Caco-2 (cell line): ENCODE measurements around the gene LIN28B. TPM values are rescaled to one million over a fixed set of nuclear protein-coding genes. Genes with fewer than 3 reads are reported as not detected.

Experiments
- BruUV-seq: library from RNA; stranded (reverse); fragments of 400-500 nt; replicated peaks from 2 replicates; lab custom pipeline; 2021; lab: Mats Ljungman, UMichigan
- CTCF ChIA-PET: fragments of 300-600 bp; sonication (Branson Sonifier 250); formaldehyde crosslinking; loops from one replicate; lab custom pipeline; 2022; ENCODE audit warnings: antibody characterized with exemption; lab: Charles Lee
- POLR2A ChIA-PET: fragments of 300-600 bp; sonication (Branson Sonifier 250); formaldehyde crosslinking; loops from one replicate; lab custom pipeline; 2022; ENCODE audit warnings: antibody characterized with exemption; lab: Charles Lee
- DNase-seq, 2 experiments: peaks; one replicate each; pipeline versions ENCODE4 v3.0.0 to v3.0.0-alpha.2; 2020 to 2022
- H3K27me3 ChIP-seq: replicated peaks from 2 replicates; pipeline ENCODE4 v1.6.0; 2011; ENCODE audit warnings: low read length; ENCODE audit not compliant: control insufficient read depth, insufficient read depth
- H3K36me3 ChIP-seq: 2 replicates; pipeline ENCODE4 v1.5.1; 2011; ENCODE audit warnings: low read length; ENCODE audit not compliant: control insufficient read depth, insufficient read depth
- H3K4me1 ChIP-seq: fragments of 250-450 bp; sonication (Bioruptor Pico); 2 replicates; pipeline ENCODE4 v1.5.1; 2020; ENCODE audit warnings: mild to moderate bottlenecking
- H3K4me3 ChIP-seq: 2 replicates; pipeline ENCODE4 v1.5.1; 2011; ENCODE audit warnings: low read depth, mild to moderate bottlenecking, control low read depth, low read length
- H3K9me3 ChIP-seq: fragments of 250-450 bp; sonication (Bioruptor Pico); 2 replicates; pipeline ENCODE4 v1.5.1; 2020; ENCODE audit warnings: mild to moderate bottlenecking, moderate library complexity
- H3K27ac Mint-ChIP-seq: one replicate; pipeline ENCODE4 v1.8.0; 2022; ENCODE audit warnings: mixed read lengths; ENCODE audit not compliant: unreplicated experiment
- H3K27me3 Mint-ChIP-seq: one replicate; pipeline ENCODE4 v1.8.0; 2022; ENCODE audit warnings: mixed read lengths; ENCODE audit not compliant: insufficient read depth, unreplicated experiment
- H3K36me3 Mint-ChIP-seq: one replicate; pipeline ENCODE4 v1.8.0; 2022; ENCODE audit warnings: mild to moderate bottlenecking, mixed read lengths; ENCODE audit not compliant: insufficient read depth, unreplicated experiment
- H3K4me1 Mint-ChIP-seq: one replicate; pipeline ENCODE4 v1.8.0; 2022; ENCODE audit warnings: low read depth, mixed read lengths; ENCODE audit not compliant: unreplicated experiment
- H3K4me3 Mint-ChIP-seq: one replicate; pipeline ENCODE4 v1.8.0; 2022; ENCODE audit warnings: mild to moderate bottlenecking, moderate library complexity, mixed read lengths; ENCODE audit not compliant: unreplicated experiment
- H3K9me3 Mint-ChIP-seq: one replicate; pipeline ENCODE4 v1.8.0; 2022; ENCODE audit warnings: mixed read lengths; ENCODE audit not compliant: unreplicated experiment
- intact Hi-C: fragments of 100-400 bp; cut with micrococcal nuclease; formaldehyde crosslinking; loops from one replicate; pipeline ENCODE4 v1.10.0; 2022; ENCODE audit not compliant: unreplicated experiment
- total RNA-seq: library from RNA; stranded (reverse); gene quantifications from 2 replicates; pipeline ENCODE4 v1.2.3, GENCODE V29; 2022
- TF ChIP-seq, protein P1 (sequence below), 2 experiments: fragments of 200-600 bp in 1 of 2; IDR thresholded peaks; 1 replicate in 1 of 2; 2 replicates in 1 of 2; pipeline versions ENCODE4 v1.5.1 to v1.8.0; 2011 to 2022; ENCODE audit warnings: antibody characterized with exemption in 1 of 2, control low read depth in 1 of 2, inconsistent platforms in 1 of 2, low read depth in 1 of 2, low read length in 1 of 2, mild to moderate bottlenecking in 1 of 2, moderate library complexity in 1 of 2; ENCODE audit not compliant: insufficient read depth in 1 of 2, severe bottlenecking in 1 of 2, unreplicated experiment in 1 of 2

LIN28B gene
- total RNA-seq, 1 experiment from 2014 or later: 6.6 TPM

DNA sequence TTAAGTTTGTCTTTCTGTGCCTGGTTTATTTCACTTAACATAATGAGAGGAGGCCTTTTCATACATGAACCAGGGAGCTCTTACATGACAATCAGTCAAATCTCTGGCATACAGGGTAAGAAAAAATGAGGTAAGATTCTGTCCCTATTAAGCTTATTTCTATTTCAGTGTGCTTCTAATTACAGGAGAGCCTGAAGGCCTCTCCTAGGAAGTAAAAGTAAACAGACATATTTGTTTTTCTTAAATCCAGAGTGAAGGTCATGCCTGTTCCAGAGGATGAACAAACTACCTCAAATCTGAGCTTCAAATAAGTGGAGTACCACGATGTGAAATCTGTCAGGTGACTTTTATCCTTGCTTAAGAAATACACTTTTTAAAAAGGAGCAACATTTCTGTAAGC lies 150.3 kb downstream of the LIN28B start:
- Mint-ChIP-seq H3K4me3 (no peak overlapping the region), H3K9me3 (no peaks in the 10 kb centered on the region), H3K36me3 (peaks cover 4% of the 10 kb centered on the region), H3K4me1 (peaks cover 20% of the 10 kb centered on the region), H3K27me3 (no peaks in the 10 kb centered on the region), H3K27ac (peak overlapping the region; percentile 52)
- Histone ChIP-seq H3K4me1 (0 out of 2 replicates have a peak, but pooled peaks cover 7% of the 10 kb centered on the region), H3K9me3 (no peaks in the 10 kb centered on the region), H3K36me3 (no peaks in the 10 kb centered on the region), H3K4me3 (no peak overlapping the region), H3K27me3 (no peaks in the 10 kb centered on the region)
- no TSS peak for BruUV-seq
- intact Hi-C loops: no loop called here
- ChIA-PET POLR2A (no interaction called here), CTCF (no interaction called here)
- TF ChIP-seq, protein P1, sequence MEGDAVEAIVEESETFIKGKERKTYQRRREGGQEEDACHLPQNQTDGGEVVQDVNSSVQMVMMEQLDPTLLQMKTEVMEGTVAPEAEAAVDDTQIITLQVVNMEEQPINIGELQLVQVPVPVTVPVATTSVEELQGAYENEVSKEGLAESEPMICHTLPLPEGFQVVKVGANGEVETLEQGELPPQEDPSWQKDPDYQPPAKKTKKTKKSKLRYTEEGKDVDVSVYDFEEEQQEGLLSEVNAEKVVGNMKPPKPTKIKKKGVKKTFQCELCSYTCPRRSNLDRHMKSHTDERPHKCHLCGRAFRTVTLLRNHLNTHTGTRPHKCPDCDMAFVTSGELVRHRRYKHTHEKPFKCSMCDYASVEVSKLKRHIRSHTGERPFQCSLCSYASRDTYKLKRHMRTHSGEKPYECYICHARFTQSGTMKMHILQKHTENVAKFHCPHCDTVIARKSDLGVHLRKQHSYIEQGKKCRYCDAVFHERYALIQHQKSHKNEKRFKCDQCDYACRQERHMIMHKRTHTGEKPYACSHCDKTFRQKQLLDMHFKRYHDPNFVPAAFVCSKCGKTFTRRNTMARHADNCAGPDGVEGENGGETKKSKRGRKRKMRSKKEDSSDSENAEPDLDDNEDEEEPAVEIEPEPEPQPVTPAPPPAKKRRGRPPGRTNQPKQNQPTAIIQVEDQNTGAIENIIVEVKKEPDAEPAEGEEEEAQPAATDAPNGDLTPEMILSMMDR (IDR thresholded peaks at IDR 0.05; ENCODE audit: insufficient read depth in 1 of 2, low read depth in 1 of 2, low read length in 1 of 2, severe bottlenecking in 1 of 2, unreplicated experiment in 1 of 2): no peak
- no peak for DNase-seq

DNA sequence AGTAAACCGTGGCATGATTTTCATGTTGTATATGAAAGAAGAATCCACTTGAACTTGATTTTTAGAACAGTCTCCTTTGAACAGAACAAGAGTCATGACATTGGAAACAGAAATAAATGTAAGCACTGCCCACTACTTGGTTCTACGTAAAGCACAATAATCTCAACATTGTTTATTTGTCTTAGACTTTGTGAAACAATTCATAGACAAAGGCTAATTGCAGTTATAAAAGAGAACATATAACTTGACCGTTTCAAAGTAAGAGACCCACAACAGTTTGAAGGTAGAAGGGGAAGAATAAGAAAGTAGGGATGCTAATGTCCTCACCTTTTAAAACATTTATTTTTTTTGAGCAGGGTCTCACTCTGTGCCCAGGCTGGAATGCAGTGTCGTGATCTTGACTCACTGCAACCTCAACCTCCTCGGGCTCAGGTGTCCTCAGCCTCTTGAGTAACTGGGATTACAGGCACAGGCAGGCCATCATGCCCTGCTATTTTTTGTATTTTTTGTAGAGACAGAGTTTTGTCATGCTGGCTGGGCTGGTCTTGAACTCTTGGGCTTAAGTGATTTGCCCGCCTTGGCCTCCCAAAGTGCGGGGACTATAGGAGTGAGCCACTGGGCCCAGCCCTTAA lies 151.8 kb downstream of the LIN28B start:
- Mint-ChIP-seq H3K4me3 (no peak overlapping the region), H3K4me1 (peaks cover 20% of the 10 kb centered on the region), H3K9me3 (no peaks in the 10 kb centered on the region), H3K36me3 (peaks cover 4% of the 10 kb centered on the region), H3K27me3 (no peaks in the 10 kb centered on the region), H3K27ac (no peak overlapping the region)
- TF ChIP-seq, protein P1 (IDR thresholded peaks at IDR 0.05; ENCODE audit: insufficient read depth in 1 of 2, low read depth in 1 of 2, low read length in 1 of 2, severe bottlenecking in 1 of 2, unreplicated experiment in 1 of 2): no peak
- H3K4me1 ChIP-seq: 0 out of 2 replicates have a peak, but pooled peaks cover 7% of the 10 kb centered on the region
- ChIA-PET POLR2A (no interaction called here), CTCF (no interaction called here)
- intact Hi-C loops: no loop called here
- BruUV-seq: no TSS peak
- H3K4me3 ChIP-seq: no peak overlapping the region
- no peak for DNase-seq
- H3K27me3 ChIP-seq: no peaks in the 10 kb centered on the region
- no peaks in the 10 kb centered on the region for H3K36me3 ChIP-seq
- H3K9me3 ChIP-seq: no peaks in the 10 kb centered on the region

DNA sequence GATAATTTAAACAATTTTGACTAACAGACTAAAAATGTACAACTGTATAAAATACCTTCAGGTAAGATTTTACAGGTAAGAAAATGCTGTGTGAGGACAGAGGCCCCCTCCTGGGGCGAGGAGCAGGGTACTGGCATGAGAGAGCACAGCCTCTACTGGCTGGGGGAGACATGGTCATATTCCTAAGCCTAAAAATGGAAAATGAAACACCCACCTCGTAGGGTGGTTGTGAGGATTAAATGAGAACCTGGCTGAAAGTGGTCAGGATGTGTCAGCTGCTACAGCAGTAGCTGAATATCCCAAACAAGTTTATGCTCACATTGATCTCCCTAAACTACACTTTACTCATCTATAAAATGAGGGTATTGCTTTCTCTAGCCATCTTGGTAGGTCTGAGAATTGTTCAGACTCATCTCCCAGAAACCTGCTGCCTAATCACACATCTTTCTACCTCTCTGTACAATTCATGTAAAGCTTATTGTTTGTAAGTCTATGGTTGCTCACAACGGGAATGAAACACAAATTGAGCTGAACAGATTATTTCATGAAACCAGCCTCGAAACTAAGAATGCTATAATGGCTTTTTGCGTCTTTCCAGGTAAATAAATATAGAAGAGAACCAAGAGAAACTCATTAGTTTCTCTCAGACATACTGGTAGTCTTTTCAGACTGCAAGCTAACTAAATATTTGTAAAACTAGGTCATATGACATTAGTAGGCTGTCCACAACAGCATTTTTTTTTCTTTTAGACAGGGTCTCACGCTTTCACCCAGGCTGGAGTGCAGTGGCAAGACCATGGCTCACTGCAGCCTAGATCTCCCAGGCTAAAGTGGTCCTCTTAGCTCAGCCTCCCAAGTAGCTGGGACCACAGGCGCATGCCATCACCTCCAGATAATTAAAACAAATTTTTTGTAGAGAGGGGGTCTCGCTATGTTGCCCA lies 153.3 kb downstream of the LIN28B start:
- Mint-ChIP-seq H3K36me3 (peaks cover 4% of the 10 kb centered on the region), H3K27ac (no peak overlapping the region), H3K4me3 (no peak overlapping the region), H3K27me3 (no peaks in the 10 kb centered on the region), H3K9me3 (no peaks in the 10 kb centered on the region), H3K4me1 (peaks cover 20% of the 10 kb centered on the region)
- intact Hi-C loops: no loop called here
- TF ChIP-seq, protein P1 (IDR thresholded peaks at IDR 0.05; ENCODE audit: insufficient read depth in 1 of 2, low read depth in 1 of 2, low read length in 1 of 2, severe bottlenecking in 1 of 2, unreplicated experiment in 1 of 2): no peak
- DNase-seq: no peak
- Histone ChIP-seq H3K4me1 (0 out of 2 replicates have a peak, but pooled peaks cover 7% of the 10 kb centered on the region), H3K27me3 (no peaks in the 10 kb centered on the region), H3K9me3 (no peaks in the 10 kb centered on the region), H3K36me3 (no peaks in the 10 kb centered on the region), H3K4me3 (no peak overlapping the region)
- no TSS peak for BruUV-seq
- ChIA-PET CTCF (no interaction called here), POLR2A (interaction anchor here (0.5 kb wide), 1 partner anchor 179 kb away, joined by 3 read pairs; no protein-coding TSS in a partner anchor)
